GM21737 (cell line): ENCODE data around the gene PORCN.
"Not testable (repeated sequence)": the region's sequence is repeated elsewhere in the genome, so short reads cannot be mapped to it uniquely, and the experiment has no call there.

Experiments used
- ATAC-seq: cut with Tn5 transposase; IDR thresholded peaks from one replicate; pipeline ENCODE4 v1.9.1; 2021; ENCODE audit warnings: mild to moderate bottlenecking, moderate library complexity; ENCODE audit not compliant: unreplicated experiment

Gene PORCN

DNA sequence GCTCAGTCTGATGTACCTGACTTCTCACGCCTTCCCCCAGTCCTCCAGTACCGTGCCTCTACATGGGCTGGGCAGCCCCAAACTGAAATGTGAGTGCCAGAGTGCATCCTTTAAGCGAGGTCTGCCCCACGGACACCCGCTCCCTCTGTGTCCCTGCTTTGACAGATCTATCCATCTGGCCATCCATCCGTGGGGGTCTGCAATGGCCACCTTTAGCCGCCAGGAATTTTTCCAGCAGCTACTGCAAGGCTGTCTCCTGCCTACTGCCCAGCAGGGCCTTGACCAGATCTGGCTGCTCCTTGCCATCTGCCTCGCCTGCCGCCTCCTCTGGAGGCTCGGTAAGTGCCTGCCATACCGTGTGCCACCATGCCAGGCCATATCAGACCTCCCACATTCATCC is 827 bp downstream of the PORCN start:
- ATAC-seq, result no peak

DNA sequence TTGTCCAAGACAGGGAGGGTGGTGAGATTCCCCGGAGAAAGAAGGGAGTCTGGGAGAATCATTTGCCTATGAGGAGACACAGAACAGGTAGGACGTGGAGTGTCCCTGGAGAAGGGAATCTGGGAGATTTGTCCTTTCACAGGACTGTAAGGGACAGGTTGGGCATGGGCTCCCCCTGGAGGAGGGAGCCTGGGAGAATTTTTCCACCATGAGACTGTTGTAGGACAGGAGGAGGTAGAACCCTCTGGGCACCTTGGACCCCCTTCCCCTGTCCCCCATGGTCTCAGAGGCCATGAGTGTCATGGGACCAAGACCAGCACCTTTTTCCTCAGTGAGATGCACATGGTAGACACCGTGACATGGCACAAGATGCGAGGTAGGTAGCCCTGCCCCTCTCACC is 2.8 kb downstream of the PORCN start:
- no peak for ATAC-seq

DNA sequence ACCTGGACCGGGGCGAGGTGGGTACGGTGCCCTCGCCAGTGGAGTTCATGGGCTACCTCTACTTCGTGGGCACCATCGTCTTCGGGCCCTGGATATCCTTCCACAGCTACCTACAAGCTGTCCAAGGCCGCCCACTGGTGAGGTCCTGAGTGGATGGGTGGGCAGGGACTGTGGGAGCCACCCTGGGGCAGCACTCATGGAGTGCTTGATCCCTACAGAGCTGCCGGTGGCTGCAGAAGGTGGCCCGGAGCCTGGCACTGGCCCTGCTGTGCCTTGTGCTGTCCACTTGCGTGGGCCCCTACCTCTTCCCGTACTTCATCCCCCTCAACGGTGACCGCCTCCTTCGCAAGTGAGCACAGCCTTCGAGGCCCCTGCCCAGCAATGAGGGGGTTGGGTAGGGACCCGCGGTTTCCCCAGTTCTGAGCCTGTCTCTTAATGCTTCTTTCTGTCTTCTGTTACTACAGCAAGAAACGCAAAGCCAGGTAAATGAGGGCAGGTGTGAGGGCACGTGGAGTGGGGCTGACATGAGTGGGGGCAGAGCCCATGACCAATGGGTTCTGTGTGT is 3.7 kb downstream of the PORCN start:
- ATAC-seq, result no peak

DNA sequence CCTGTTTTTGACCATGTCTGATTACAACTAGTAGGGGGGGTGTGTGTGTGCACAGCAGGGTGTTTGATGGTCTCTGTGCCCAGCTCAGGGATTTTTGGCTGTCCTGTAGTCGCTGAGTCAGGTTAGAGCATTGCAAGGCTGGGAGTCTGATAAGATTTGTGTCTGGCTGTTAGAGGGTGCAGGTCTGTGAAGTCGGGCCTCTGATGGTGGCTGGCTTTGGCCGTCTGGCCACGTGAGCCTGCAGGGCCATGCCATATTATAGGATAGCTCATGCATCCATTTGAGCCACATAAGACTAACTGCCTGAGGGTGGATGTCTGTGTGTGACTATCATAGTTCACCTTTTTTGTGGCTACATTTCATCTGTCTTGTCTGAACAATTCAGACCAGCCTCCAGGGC is 4.9 kb downstream of the PORCN start:
- ATAC-seq, result no peak

DNA sequence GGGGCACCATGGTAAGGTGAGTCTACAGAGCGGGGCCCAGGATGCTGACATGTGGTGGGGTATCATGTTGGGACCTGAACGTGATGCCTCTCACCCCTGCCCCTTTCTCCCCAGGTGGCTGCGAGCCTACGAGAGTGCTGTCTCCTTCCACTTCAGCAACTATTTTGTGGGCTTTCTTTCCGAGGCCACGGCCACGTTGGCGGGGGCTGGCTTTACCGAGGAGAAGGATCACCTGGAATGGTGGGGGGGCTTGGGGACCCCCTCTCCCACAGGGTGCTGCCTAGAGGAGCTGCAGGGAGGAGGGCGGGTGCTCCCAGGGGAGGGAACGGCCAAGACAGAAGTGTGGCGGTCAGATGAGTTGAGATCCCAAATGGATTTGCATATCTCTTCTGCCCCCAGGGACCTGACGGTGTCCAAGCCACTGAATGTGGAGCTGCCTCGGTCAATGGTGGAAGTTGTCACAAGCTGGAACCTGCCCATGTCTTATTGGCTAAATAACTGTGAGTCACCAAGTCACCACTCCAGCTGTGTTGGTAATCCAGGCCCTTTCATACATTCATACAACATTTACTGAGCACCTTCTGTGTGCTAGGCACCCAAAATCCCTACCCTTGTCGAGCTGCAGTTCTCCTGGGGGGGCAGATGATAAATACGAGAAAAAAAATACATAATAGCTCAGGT is 5.5 kb downstream of the PORCN start:
- ATAC-seq, result no peak

DNA sequence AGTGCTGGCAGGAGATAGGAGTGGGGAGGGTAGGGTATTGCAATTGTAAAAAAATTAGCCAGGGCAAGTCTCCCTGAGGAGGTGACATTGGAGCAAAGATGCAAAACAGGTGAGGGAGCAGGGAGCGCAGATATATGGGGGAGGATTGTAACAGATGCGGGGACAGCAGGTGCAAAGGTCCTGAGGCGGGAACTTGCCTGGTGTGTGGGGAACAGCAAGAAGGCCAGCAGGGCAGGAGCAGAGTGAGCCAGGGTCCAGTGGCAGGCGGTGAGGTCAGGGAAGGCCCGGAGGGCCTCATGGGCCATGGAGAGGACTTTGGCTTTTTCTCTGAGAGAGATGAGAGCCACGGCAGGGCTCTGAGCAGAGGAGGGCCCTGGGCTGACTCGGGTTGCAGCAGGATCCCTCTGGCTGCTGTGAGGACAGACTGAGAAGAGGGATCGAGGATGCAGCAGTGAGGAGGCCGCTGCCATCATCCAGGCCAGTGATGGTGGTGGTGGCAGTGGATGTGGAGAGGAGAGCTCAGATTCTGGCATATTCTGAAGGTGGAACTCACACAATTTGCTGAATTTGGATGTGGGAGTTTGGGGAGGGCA is 6.2 kb downstream of the PORCN start:
- ATAC-seq, result no peak

DNA sequence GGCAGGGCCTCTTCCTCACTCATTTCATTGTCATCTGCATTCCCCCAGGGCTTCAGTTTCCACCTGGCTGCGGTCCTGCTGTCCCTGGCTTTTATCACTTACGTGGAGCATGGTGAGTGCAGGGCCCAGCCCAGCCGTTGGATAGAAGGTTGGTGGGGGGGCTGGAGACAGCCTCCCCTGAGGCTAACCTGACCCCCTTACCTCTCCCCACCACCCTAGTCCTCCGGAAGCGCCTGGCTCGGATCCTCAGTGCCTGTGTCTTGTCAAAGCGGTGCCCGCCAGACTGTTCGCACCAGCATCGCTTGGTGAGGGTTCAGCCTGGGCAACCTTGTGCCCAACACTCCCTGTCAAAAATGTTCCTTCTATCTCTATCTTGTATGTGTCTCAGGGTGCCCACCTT is 7.0 kb downstream of the PORCN start:
- ATAC-seq, result no peak

DNA sequence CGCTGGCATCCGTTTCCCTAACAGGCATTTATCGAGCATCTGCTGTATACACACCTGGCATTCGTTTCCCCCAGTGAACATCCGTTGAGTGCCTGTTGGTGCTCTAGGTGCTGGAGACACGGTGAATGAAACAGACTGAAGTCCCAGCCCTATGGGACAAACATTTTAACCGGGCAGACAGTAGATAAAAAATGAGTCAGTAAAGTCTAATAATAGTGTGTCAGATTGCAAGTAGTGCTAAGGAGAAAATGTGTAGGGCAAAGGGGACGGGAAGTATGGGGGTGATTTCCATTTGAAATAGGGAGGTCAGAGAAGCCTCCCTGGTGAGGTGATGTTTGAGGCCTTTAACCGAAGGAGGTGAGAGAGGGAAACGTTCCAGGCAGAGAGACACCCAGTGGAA is 7.5 kb downstream of the PORCN start:
- ATAC-seq, result no peak

DNA sequence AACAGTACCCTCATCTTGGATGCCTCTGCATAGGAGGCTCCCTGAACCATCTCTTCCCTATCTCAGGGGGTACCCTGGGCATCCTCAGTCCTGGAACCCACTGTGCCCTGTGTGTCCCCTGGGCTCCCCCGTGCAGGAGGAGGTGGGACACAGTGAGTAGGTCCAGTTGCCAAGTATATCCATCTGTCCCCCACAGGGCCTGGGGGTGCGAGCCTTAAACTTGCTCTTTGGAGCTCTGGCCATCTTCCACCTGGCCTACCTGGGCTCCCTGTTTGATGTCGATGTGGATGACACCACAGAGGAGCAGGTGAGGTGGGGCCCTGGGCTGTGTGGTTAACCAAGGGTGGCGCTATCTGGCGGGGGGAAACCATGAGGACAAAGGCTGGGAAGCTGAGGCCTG is 8.2 kb downstream of the PORCN start:
- no peak for ATAC-seq

DNA sequence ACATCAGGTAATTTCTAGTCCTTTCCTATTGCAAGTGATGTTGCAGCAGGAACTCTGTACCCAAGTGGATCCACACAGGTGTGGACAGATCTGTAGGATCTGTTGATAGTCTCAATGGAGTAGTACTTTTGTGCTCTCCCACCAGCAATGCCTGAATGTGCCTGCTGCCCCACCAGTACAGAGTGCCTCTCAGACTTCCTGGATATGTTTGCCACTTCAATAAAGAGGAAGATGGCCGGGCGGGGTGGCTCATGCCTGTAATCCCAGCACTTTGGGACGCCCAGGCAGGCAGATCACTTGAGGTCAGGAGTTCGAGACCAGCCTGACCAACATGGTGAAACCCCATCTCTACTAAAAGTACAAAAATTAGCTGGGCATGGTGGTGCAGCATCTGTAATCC is 10.7 kb downstream of the PORCN start:
- ATAC-seq, result not testable (repeated sequence)

DNA sequence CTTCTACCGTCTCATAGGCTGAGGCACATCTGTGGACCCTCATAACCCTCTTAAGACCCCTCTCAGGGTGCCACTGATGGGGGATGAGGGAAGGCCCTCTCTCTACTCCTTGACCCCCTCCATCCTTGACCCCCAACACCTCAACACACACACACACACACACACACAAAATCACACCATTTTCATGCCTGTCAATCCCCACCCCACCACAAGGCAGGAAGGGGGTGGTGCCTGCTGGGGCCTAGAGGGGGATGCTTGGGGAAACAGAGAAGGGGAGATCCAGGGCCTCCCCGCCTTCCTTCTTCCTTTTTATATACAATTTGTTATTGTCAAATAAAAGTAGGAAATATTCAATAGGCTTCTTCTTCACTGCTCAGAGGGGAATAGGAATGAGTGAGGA is 11.7 kb downstream of the PORCN start:
- no peak for ATAC-seq

DNA sequence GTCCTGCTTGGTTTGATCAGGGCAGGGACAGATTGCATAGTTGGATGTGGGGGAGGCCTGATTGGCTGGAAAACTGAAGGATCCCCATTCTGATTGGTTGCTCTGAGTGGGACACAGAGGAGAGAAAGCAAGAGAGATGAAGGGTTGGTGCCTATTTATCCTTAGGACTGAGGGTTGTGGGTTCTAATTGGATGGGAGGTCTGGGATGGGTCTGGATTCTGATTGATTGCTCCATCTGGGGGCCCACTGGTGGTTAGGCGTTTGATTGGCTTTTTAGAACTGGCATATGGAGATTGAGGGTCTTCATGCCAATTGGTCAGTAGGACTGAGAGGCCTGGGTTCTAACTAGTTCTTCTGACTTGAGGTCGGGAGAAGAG is 12.2 kb downstream of the PORCN start:
- ATAC-seq, result no peak

DNA sequence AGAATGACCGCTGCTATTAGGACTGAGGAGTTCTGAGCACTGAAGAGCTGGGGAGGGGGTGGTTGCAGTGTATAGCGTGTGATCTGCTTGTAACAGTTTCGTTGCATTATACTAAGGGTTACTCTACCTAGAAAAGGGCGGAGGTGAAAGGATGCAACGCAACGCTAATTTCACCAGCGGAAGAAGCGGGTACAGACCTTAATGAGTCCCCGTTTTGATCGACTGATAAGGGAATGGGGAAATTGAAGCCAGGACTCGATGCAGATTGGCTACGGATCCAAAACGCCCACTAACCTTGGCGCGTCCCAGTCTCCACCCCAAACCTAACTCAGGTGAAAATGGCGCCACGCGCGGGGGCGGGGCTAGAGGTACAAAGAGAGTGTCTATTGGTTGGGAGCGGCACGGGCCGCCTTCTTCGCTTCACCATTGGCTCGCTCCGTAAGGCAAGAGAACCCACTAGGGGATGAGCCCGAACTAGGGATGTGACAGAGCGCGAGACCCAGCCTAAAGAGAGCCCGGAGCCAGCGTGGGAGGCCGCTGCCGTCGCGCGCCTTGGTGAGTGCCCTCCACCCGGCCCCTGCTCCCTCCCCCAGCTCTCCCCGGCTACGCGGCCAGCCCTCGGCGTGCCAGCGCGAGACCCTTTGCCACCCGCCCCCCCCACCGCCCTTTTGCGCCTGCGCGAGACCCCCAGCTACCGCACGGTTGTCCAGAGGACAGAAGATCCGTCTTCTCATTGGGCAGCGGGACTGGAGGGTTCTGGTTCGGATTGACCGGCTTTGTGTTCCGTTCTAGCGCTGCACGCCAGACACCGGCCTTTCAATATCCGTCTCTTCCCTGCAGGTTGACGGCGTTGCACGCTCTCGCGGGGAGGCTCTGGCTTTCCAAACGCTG is 12.8 kb downstream of the PORCN start, which contains the start of gene EBP:
Gene EBP (plus strand): TSS at position 456 of the 891 bp plus-strand sequence. CDS start 1,964 bp downstream, outside the sequence.
- peak; percentile 95 for ATAC-seq

DNA sequence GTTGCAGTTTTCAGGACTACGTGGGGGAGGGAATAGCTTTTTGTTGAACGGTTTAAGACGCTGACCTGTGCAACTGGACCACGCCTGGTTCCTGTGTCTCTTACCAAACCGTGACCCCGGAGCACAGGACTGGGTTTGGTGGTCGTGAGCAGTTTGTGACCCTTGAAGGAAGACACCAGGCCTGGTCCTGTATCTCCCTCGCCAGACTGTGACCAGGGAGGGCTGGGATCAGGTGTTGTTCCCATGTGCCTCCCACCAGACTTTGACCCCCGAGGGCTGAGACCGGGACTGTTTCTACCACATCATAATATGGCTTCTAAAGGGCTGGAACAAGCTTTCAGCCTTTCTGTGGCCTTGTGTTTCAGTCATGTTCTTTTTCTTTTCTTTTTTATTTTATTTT is 13.5 kb downstream of the PORCN start:
- ATAC-seq, result no peak

DNA sequence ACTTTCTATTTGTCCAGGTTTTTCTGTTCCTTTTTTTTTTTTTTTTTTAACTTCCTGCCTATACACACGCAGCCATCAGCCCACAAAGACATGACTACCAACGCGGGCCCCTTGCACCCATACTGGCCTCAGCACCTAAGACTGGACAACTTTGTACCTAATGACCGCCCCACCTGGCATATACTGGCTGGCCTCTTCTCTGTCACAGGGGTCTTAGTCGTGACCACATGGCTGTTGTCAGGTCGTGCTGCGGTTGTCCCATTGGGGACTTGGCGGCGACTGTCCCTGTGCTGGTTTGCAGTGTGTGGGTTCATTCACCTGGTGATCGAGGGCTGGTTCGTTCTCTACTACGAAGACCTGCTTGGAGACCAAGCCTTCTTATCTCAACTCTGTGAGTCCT is 14.9 kb downstream of the PORCN start:
- no peak for ATAC-seq

DNA sequence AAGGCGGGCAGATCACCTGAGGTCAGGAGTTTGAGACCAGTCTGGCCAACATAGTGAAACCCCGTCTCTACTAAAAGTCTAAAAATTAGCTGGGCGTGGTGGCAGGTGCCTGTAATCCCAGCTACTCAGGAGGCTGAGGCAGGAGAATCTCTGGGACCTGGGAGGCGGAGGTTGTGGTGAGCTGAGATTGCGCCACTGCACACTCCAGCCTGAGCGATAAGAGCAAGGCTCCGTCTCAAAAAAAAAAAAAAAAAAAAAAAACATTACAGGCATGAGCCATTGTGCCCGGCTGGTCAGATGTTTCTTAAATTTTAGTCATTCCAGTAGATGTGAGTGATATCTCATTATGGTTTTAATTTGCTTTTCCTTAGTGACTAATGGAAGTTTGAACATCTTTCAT is 17.1 kb downstream of the PORCN start:
- ATAC-seq, result not testable (repeated sequence)

DNA sequence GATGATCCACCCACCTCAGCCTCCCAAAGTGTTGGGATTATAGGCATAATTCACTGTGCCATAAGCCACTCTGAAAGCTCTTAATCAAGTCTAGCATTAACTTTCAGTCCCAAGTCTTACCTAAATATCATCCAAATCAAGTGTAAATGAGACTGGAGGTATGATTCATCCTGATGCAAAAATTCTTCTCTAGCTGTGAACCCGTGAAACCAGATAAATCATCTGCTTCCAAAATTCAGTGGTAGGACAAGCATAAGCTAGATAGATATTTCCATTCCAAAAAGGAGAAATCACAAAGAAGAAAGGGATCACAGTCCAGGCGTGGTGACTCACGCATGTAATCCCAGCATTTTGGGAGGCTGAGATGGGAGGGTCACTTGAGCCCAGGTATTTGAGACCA is 21.9 kb downstream of the PORCN start:
- no peak for ATAC-seq

DNA sequence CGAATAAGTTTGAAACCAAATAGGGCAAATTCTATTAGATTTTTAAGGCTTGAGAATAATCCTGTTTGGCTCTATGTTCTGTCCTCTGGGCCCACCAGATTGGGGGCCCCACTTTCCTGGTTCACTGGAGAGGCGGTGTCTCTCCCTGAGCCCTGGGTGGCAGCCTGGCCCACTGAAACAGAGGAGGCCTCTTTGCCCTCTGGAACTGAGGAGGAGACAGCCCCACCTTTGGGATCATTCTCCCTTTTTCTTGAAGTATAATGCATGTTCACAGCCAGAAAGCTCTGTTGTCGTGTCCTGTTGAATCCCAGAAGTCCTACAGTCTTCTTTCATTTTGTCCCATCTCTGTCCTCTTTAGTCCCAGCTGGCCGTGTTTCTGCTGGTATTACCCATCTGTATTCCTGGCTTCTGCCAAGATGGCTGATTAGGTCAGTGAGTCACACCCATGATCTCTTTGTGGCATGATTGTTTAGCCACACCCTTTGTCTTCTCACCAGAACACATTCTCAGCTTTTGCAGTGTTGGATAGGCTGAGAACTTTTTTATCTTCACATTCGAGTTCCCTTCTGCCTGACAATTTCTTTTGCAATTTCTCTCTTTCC is 22.7 kb downstream of the PORCN start:
- ATAC-seq, result no peak

DNA sequence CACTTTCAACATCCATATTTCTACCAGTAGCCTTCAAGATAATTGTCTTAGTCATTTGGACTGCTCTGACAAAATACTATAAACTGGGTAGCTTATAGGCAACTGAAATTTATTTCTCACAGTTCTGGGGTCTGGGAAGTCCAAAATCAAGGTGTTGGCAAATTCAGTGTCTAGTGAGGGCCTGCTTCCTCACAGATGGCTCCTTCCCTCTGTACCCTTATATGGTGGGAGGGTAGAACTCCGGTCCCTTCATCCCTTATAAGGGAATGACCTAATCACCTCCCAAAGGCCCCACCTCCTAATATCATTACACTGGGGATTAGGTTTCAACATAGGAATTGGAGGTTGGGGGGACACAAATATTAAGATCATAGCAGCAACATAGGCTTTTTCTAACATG is 23.4 kb downstream of the PORCN start:
- ATAC-seq, result no peak

DNA sequence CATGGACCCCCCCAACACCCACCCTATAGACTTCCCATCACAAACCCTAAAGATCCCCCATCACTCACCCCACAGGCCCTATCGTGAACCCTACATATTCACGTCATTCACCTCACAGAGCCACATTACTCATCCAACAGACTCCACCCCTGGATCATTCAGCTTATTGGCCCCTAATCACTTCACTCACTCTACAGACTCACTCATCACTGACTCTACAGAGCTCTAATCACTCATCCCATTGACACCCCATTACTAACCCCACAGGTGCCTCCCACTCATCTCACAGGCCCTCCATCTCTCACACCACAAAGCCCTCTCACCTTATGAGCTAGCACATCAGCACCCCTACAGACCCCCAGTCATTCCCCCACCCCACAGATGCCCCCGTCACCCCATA is 24.4 kb downstream of the PORCN start:
- no peak for ATAC-seq

DNA sequence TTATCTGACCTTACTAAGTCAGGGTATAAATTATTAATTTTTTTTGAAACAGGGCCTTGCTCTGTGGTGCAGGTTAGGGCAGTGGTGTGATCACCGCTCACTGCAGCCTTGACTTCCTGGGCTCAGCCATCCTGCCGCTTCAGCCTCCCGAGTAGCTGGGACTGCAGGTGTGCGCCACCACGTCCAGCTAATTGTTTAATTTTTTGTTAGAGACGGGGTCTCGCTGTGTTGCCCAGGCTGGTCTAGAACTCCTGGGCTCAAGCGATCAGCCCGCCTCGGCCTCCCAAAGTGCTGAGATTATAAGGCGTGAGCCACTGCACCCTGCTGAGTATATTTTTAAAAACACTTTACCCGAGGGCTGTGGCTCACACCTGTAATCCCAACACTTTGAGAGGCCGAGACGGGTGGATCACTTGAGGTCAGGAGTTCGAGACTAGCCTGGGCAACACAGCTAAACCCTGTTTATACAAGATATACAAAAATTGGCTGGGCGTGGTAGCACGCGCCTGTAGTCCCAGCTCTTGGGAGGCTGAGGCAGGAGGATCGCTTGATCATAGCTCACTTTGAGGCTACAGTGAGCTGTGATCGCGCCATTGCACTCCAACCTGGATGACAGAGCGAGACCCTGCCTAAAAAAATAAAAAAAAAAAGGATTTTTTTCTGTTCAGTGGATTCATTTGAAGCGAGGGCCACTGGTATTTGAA is 30.0 kb downstream of the PORCN start:
- ATAC-seq, result no peak
